Heart right ventricle (tissue), 16 donors: Measurements from ENCODE around the gene MLLT3. TPM values are rescaled to one million over a fixed set of nuclear protein-coding genes. Genes with fewer than 3 reads are reported as not detected.

Experiments
- ATAC-seq, 8 donors: fragments of 200-7000 bp; cut with Tn5 transposase; one replicate each; pipeline ENCODE4 v1.9.1; 2020; ENCODE audit warnings: mild to moderate bottlenecking in 8 of 8, moderate library complexity in 8 of 8, moderate number of reproducible peaks in 1 of 8
- DNase-seq, 2 donors: peaks; one replicate each; pipeline ENCODE4 v3.0.0-alpha.2; 2020
- H3K27ac ChIP-seq, 10 donors: fragments of 200-600 bp; sonication (generic) in 2 of 10; one replicate each; pipeline versions ENCODE4 v1.5.0 to v1.8.0; 2020 to 2022; ENCODE audit warnings: mild to moderate bottlenecking in 3 of 10
- H3K27me3 ChIP-seq, 7 donors: fragments of 200-600 bp; one replicate each; pipeline ENCODE4 v1.8.0; 2021 to 2022; ENCODE audit warnings: mild to moderate bottlenecking in 2 of 7
- H3K36me3 ChIP-seq, 9 donors: fragments of 200-600 bp; sonication (generic) in 1 of 9; one replicate each; pipeline versions ENCODE4 v1.5.0 to v1.8.0; 2020 to 2022; ENCODE audit warnings: mild to moderate bottlenecking in 2 of 9
- H3K4me1 ChIP-seq, 9 donors: fragments of 200-600 bp; sonication (generic) in 1 of 9; one replicate each; pipeline versions ENCODE4 v1.5.0 to v1.8.0; 2020 to 2022; ENCODE audit warnings: mild to moderate bottlenecking in 4 of 9
- H3K4me3 ChIP-seq, 10 donors: fragments of 200-600 bp; sonication (generic) in 2 of 10; one replicate each; pipeline versions ENCODE4 v1.5.0 to v1.8.0; 2020 to 2022; ENCODE audit warnings: mild to moderate bottlenecking in 7 of 10, moderate library complexity in 2 of 10
- H3K9me3 ChIP-seq, 11 donors: fragments of 200-600 bp in 10 of 11; sonication (generic) in 2 of 11; one replicate each; pipeline versions ENCODE4 v1.5.0 to v1.8.0; 2013 to 2022; ENCODE audit warnings: mild to moderate bottlenecking in 2 of 11, control low read depth in 1 of 11, moderate library complexity in 1 of 11
- CTCF ChIP-seq, 9 donors: fragments of 200-600 bp; sonication (generic) in 2 of 9; IDR thresholded peaks; one replicate each; pipeline versions ENCODE4 v1.5.0 to v1.8.0; 2021 to 2022; ENCODE audit warnings: antibody characterized with exemption in 9 of 9, mild to moderate bottlenecking in 5 of 9, moderate library complexity in 1 of 9
- WGBS, 2 donors: extraction: QIAGEN DNeasy Blood & Tissue Kit; methylation state at CpG; one replicate each; pipeline ENCODE4 v1.1.7; 2013; ENCODE audit warnings: inconsistent platforms in 1 of 2; 5-methylcytosine and 5-hydroxymethylcytosine counted together
- intact Hi-C, 10 donors: fragments of 100-400 bp; cut with DNase I; formaldehyde crosslinking; loops; one replicate each; pipeline versions ENCODE4 v1.11.1 to v1.14.2; 2022
- polyA plus RNA-seq, 2 donors: library from polyadenylated mRNA; stranded (reverse); fragments of 200-250 nt; gene quantifications; one replicate each; pipeline ENCODE4 v1.2.3, GENCODE V29; 2013
- total RNA-seq, 10 donors: library from RNA; stranded (reverse); fragmentation: NEBNext Ultra II Directional in 3 of 10; extraction: Animal tissue kit (Norgen Biotek cat#: 25700) in 3 of 10; gene quantifications; one replicate each; pipeline versions ENCODE4 v1.2.1 to v1.2.4, GENCODE V29; 2021 to 2023
- donor health status: Arrhythmogenic right ventricular cardiomyopathy.
- donor health status: ischemic (EF 13 %, LVEDD 7.1; RV severe dilation, severe dysfunction).
- donor health status: healthy with polysubstance abuse.
- donor health status: DM: no; HTN: yes; CAD: no.
- donor health status: DM: no; HTN: no; CAD: no.
- donor health status: ischemic (EF 25% LVEDD 6.9; RV normal size, moderate dysfunction).
- donor health status: ischemic (EF 25% LVEDD 5.7; RV mildly dilated, moderate dysfunction).
- donor health status: healthy.
- donor health status: DM: yes; HTN: yes; CAD: no.
- donor health status: Ischemic cardiomyopathy.
- donor health status: ischemic (EF 35%, LVEDD 5.7; RV mildly dilated, moderate dysfunction).
- donor health status: nonischemic (EF 11% LVEDD 7.7; RV severe dilation, severe dysfunction).
- donor health status: DM: yes; HTN: yes; CAD: no.
- donor health status: PGD.
- donor health status: ischemic (EF 29% LVEDD 5.4; RV normal size, mild dysfunction).
- donor health status: nonischemic (EF 23%, LVEDD 6.1; RV moderate dilation, normal function).

MLLT3 gene
- total and polyA plus RNA-seq, 12 donors = 4.3 to 22.7 (median 13.5) TPM

GRCh38 chr9:20636888-20637440, 14.7 kb upstream of the MLLT3 start:
- intact Hi-C loops = no loop called here
- 81 to 87% methylated on average over 3 of the region's 3 CpGs for WGBS, 2 donors
- TF ChIP-seq CTCF (IDR thresholded peaks at IDR 0.05) = no peak
- no peaks in the 10 kb centered on the region for H3K27me3 ChIP-seq
- no peak overlapping the region for H3K27ac ChIP-seq
- H3K4me1 ChIP-seq = peaks cover 0 to 4% (median 0%) of the 10 kb centered on the region in 9 donors
- no peaks in the 10 kb centered on the region for H3K9me3 ChIP-seq
- no peak for ATAC-seq
- no peak overlapping the region for H3K4me3 ChIP-seq
- no peak for DNase-seq
- H3K36me3 ChIP-seq = no peaks in the 10 kb centered on the region

- Histone ChIP-seq H3K4me1 (no peaks in the 10 kb centered on the region), H3K27me3 (no peaks in the 10 kb centered on the region), H3K27ac (no peak overlapping the region), H3K9me3 (no peaks in the 10 kb centered on the region), H3K4me3 (no peak overlapping the region), H3K36me3 (no peaks in the 10 kb centered on the region)
- intact Hi-C loops = no loop called here
- no peak for TF ChIP-seq CTCF (IDR thresholded peaks at IDR 0.05)
- no peak for DNase-seq
- ATAC-seq = no peak
- 79 to 82% methylated on average over 4 of the region's 4 CpGs for WGBS, 2 donors
Observed at GRCh38 chr9:20634895-20635294, 12.6 kb upstream of the MLLT3 start.

- no peak overlapping the region for H3K4me3 ChIP-seq
- intact Hi-C loops = no loop called here
- DNase-seq = no peak
- no peaks in the 10 kb centered on the region for H3K9me3 ChIP-seq
- H3K27me3 ChIP-seq = no peaks in the 10 kb centered on the region
- WGBS, 2 donors = 54 to 66% methylated on average over 2 of the region's 2 CpGs
- no peak for ATAC-seq
- TF ChIP-seq CTCF (IDR thresholded peaks at IDR 0.05) = no peak
- H3K4me1 ChIP-seq = no peaks in the 10 kb centered on the region
- no peaks in the 10 kb centered on the region for H3K36me3 ChIP-seq
- no peak overlapping the region for H3K27ac ChIP-seq
Observed at GRCh38 chr9:20632705-20633104, 10.4 kb upstream of the MLLT3 start.

- Histone ChIP-seq H3K36me3 (no peaks in the 10 kb centered on the region), H3K4me3 (no peak overlapping the region), H3K27me3 (no peaks in the 10 kb centered on the region), H3K9me3 (no peaks in the 10 kb centered on the region), H3K4me1 (no peaks in the 10 kb centered on the region), H3K27ac (no peak overlapping the region)
- intact Hi-C loops = no loop called here
- TF ChIP-seq CTCF (IDR thresholded peaks at IDR 0.05) = no peak
- ATAC-seq (no peak), DNase-seq (no peak)
- WGBS, 2 donors = 71 to 80% methylated on average over 4 of the region's 4 CpGs
Observed at GRCh38 chr9:20630241-20630943, 8.1 kb upstream of the MLLT3 start.
